Activated T-helper 1 cell treated with anti-CD3 and anti-CD28 coated beads, Interleukin-2, amount 50 U/mL, for 16 hours (primary cell): Measurements from ENCODE around the gene BPIFA1.

Experiments
- DNase-seq, 2 donors: peaks; one replicate each; pipeline ENCODE4 v3.0.0-alpha.2; 2020; ENCODE audit warnings: low read depth in 1 of 2, low spot score in 1 of 2

The BPIFA1 gene

GRCh38 chr20:33239979-33240736, 4.4 kb downstream of the BPIFA1 start:
- DNase-seq, result no peak

GRCh38 chr20:33240923-33241322, 5.1 kb downstream of the BPIFA1 start:
- no peak for DNase-seq

DNA sequence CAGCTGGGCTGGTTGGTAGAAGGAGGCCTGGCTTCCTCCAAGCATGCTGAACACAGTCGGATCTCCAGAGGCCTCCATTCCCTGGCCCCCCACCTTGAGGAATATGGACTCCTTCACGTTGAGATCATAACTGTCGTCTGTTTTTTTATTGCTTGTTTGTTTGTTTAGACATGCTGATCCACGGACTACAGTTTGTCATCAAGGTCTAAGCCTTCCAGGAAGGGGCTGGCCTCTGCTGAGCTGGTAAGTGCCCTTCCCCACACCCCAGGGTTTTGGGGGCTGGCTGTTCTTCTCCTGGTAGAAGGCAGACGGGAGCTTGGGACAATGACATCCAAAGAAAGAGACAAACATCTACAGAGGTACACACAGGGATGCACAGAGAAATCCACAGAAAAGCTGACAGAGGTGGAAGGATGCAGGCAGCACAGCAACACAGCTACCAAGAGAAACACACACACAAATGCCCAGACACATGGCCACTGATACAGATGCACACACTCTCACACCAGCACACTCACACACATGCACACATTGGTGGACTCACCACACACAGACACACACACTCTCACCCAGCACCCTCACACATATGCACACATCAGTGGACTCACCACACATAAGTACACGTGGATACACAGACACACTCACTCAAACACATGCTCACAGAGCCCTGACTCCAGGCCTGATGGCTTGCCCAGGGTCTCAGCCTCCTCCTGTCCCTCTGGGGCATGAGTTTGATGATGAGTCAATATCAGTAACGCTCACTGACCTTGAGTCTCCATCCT, 6.7 kb downstream of the BPIFA1 start:
- no peak for DNase-seq

- no peak for DNase-seq
These were observed 10.3 kb downstream of the BPIFA1 start for GRCh38 chr20:33246077-33246476.

- no peak for DNase-seq
These were observed 13.7 kb downstream of the BPIFA1 start for GRCh38 chr20:33249456-33249855.

- DNase-seq, result no peak
These were observed 14.9 kb downstream of the BPIFA1 start for GRCh38 chr20:33250666-33251065.

DNA sequence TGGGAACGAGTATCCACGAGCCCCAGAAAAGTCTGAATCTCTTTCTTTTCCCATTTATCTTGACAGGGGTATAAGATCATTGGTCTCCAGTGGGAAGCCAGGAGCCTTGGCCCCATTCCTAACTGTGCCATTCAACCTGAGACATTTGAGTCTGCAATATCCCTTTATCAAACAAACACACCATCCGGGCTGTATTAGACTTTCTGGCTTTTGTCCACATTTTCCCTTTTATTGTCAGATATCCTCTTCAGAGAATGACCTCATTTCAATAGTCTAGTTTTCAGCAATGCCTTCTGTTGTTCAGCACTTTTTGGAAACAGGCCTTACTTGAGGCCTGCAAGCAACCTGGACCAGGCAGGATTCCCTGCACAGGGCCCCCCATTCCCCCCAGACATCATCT, 15.7 kb downstream of the BPIFA1 start:
- no peak for DNase-seq

- DNase-seq, result no peak
These were observed 16.7 kb downstream of the BPIFA1 start for GRCh38 chr20:33252460-33252859.

- no peak for DNase-seq
These were observed 19.2 kb downstream of the BPIFA1 start for GRCh38 chr20:33255005-33255404.

DNA sequence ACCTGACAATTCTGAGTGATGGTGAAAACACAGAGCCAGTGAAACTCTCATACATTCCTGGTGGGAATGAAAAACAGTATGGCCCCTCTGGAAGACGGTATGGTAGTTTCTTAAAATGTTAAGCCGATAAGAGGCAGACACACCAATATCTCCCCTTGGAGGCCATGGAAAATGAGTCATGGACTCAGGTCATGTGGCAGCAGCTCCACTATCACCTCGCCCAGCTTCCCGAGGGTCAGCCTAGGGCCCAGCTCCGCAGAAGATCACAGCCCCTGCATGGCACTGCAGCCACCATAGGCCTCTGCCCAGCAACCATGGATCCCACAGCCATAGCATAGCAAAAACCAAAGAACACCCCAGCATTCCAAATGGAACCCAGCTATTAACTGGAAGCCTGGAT, 21.4 kb downstream of the BPIFA1 start:
- DNase-seq, result no peak

GRCh38 chr20:33259371-33259770, 23.6 kb downstream of the BPIFA1 start:
- DNase-seq, result no peak

- DNase-seq, result no peak
These were observed 25.7 kb downstream of the BPIFA1 start for GRCh38 chr20:33261465-33261864.

GRCh38 chr20:33262658-33263065, 26.9 kb downstream of the BPIFA1 start:
- no peak for DNase-seq

DNA sequence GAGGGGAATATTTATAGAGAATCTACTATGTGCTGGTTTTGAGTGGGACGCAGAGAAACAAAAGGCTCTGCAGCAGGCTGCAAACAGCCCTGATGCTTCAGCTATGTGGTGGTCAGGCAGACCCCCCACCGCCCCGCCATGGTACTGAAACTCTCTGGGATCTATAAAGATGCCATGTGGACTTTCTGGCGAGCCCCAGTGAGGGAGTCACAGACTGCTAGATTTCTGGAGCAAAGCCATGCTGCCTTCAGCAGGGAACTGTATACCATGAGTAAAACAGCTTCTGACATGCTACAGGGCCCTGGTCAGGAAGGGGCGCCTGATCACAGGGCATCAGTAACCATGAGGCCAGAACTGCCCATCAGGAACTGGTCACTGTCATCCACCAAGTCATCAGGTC, 28.0 kb downstream of the BPIFA1 start:
- DNase-seq, result no peak

- no peak for DNase-seq
These were observed 31.9 kb downstream of the BPIFA1 start for GRCh38 chr20:33267701-33268100.

GRCh38 chr20:33272155-33272873, 36.5 kb downstream of the BPIFA1 start:
- DNase-seq, result no peak

DNA sequence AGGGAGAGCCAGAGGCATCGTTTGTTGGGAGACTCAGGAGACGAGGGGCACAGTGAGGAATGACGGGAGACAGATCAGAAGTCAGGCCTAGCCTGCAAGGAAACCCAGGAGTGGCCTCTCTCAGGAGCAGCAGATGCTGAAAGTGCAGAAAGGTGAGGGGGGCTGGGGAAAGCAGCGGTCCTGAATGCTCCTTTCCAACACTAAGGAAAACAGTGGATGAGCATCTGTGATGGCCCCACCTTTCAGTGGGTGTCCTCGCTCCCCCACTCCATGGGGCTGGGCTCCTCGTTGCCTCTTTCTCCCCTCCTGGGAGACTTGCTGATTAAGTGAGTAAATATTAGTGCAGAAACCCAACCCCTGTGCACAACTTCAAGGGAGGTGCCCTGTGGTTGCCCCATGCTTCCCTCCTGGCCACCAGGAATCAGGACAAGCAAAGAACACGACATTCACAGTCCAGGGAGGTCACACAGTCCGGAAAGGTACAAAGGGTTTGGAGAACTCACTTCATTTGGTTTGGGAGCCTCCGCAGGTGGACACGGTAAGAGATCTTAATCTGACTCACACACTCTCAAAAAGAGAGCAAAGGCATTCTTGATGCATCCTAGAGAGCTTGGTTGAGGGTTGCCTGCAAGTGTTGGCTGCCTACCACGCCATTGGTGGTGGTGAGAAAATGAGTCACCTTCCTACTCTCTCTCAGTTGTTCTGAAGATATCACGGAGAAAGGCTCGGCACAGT, 37.5 kb downstream of the BPIFA1 start:
- DNase-seq, result no peak

- no peak for DNase-seq
These were observed 39.4 kb downstream of the BPIFA1 start for GRCh38 chr20:33275215-33275614.

DNA sequence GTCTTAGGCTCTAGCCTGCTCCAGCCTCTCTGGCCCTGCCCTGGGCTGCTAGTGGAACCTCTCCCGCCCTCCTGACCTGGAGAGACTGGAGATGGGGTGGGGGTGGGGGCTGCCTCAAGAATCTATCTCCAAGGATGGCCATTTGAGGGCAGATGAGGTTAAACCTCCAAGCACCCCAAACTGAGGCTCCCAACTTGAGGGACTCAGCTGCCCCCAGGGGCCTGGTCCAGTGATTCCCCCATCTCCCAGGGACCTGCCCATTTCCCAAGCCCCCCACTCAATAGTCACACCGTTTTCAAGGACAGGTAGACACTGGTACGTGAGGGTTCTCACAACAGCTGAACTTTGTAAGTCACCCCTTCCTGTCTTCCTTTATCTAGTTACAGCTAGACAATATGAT, 40.1 kb downstream of the BPIFA1 start:
- no peak for DNase-seq

GRCh38 chr20:33276303-33277113, 40.7 kb downstream of the BPIFA1 start:
- DNase-seq, result no peak
